Endothelial cell (in vitro differentiated cells): Measurements from ENCODE around the gene ZNF536. TPM values are rescaled to one million over a fixed set of nuclear protein-coding genes. Genes with fewer than 3 reads are reported as not detected.

Experiments used
- DNase-seq: peaks from one replicate; pipeline ENCODE4 v3.0.0; 2021; ENCODE audit warnings: low spot score
- H3K27ac Mint-ChIP-seq: one replicate; pipeline ENCODE4 v1.8.0; 2021; ENCODE audit warnings: mixed read lengths, inconsistent platforms; ENCODE audit not compliant: unreplicated experiment
- H3K27me3 Mint-ChIP-seq: one replicate; pipeline ENCODE4 v1.8.0; 2021; ENCODE audit warnings: mild to moderate bottlenecking, moderate library complexity, mixed read lengths, inconsistent platforms; ENCODE audit not compliant: unreplicated experiment
- H3K36me3 Mint-ChIP-seq: one replicate; pipeline ENCODE4 v1.8.0; 2021; ENCODE audit warnings: mild to moderate bottlenecking, low read depth, mixed read lengths, inconsistent platforms; ENCODE audit not compliant: unreplicated experiment
- H3K4me1 Mint-ChIP-seq: one replicate; pipeline ENCODE4 v1.8.0; 2021; ENCODE audit warnings: mild to moderate bottlenecking, mixed read lengths, inconsistent platforms; ENCODE audit not compliant: unreplicated experiment
- H3K4me3 Mint-ChIP-seq: one replicate; pipeline ENCODE4 v1.8.0; 2021; ENCODE audit warnings: mild to moderate bottlenecking, mixed read lengths, inconsistent platforms; ENCODE audit not compliant: unreplicated experiment
- H3K9me3 Mint-ChIP-seq: one replicate; pipeline ENCODE4 v1.8.0; 2021; ENCODE audit warnings: mixed read lengths, inconsistent platforms; ENCODE audit not compliant: unreplicated experiment
- total RNA-seq: library from RNA; stranded (reverse); fragmentation: NEBNext Ultra II Directional; extraction: Animal tissue kit (Norgen Biotek cat#: 25700); gene quantifications from one replicate; pipeline ENCODE4 v1.2.1, GENCODE V29; 2021; ENCODE audit not compliant: unreplicated experiment
- TF ChIP-seq, protein P1 (sequence below): fragments of 200-600 bp; sonication (generic); IDR thresholded peaks from one replicate; pipeline ENCODE4 v1.5.0; 2021; ENCODE audit warnings: antibody characterized with exemption; ENCODE audit not compliant: unreplicated experiment

Gene ZNF536
- total RNA-seq, 1 donor from 2014 or later: 0.33 TPM

GRCh38 chr19:30374865-30375552 lies 2.8 kb downstream of the ZNF536 start:
- Mint-ChIP-seq H3K4me3 (peak overlapping the region; percentile 69), H3K27me3 (peaks cover 16% of the 10 kb centered on the region), H3K27ac (no peak overlapping the region), H3K36me3 (peaks cover 5% of the 10 kb centered on the region), H3K4me1 (peaks cover 5% of the 10 kb centered on the region), H3K9me3 (no peaks in the 10 kb centered on the region)
- no peak for DNase-seq
- TF ChIP-seq, protein P1, sequence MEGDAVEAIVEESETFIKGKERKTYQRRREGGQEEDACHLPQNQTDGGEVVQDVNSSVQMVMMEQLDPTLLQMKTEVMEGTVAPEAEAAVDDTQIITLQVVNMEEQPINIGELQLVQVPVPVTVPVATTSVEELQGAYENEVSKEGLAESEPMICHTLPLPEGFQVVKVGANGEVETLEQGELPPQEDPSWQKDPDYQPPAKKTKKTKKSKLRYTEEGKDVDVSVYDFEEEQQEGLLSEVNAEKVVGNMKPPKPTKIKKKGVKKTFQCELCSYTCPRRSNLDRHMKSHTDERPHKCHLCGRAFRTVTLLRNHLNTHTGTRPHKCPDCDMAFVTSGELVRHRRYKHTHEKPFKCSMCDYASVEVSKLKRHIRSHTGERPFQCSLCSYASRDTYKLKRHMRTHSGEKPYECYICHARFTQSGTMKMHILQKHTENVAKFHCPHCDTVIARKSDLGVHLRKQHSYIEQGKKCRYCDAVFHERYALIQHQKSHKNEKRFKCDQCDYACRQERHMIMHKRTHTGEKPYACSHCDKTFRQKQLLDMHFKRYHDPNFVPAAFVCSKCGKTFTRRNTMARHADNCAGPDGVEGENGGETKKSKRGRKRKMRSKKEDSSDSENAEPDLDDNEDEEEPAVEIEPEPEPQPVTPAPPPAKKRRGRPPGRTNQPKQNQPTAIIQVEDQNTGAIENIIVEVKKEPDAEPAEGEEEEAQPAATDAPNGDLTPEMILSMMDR: no peak

DNA sequence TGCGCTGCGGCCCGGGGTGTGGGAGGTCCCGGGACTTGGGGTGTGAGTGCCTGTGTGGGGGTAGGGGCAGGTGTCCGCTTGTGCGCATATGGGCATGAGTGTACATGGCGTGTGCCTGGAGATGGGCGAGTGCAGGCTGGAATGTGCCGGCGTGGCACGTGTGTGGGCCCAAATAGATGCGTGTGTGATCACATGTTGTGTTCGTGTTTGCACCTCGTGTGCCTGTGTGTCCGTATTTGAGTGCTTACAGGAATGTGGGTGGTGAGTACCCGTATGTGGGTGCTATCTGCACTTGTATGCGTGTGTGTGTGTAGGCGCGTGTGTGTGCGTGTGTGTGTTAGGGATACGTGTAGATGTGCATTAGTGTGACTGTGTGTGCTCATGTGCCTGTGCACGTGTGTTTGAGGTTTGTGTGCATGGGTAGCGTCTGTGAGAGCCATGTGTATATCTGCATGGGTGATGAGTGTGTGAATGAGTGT lies 3.4 kb downstream of the ZNF536 start:
- no peak for DNase-seq
- no peaks in the 10 kb centered on the region for H3K9me3 Mint-ChIP-seq
- peak overlapping the region; percentile 56 for H3K4me3 Mint-ChIP-seq
- H3K4me1 Mint-ChIP-seq: peaks cover 5% of the 10 kb centered on the region
- TF ChIP-seq, protein P1: no peak
- H3K27me3 Mint-ChIP-seq: peaks cover 16% of the 10 kb centered on the region
- peaks cover 5% of the 10 kb centered on the region for H3K36me3 Mint-ChIP-seq
- no peak overlapping the region for H3K27ac Mint-ChIP-seq

DNA sequence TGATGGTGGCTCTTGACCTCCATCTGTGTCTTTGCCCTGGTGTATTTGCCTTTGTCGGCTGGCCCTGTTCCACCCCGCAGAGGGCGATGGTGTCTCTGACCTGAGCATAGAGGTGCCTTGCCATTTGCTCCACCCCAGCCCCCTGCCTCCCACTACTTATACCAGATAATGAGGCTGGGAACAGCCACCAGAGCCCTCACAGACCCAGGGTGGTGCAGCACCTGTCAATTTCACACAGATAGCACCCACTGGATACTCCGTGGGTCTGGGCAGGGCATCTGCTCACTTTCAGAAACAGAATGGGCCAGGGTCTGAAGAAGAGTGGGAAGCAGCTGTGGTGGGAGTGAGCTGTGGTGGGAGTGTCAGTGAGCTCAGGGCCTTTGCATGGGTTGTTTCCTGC lies 4.1 kb downstream of the ZNF536 start:
- Mint-ChIP-seq H3K36me3 (peaks cover 5% of the 10 kb centered on the region), H3K4me1 (peaks cover 5% of the 10 kb centered on the region), H3K9me3 (no peaks in the 10 kb centered on the region), H3K27me3 (peaks cover 16% of the 10 kb centered on the region), H3K27ac (no peak overlapping the region), H3K4me3 (no peak overlapping the region)
- no peak for DNase-seq
- TF ChIP-seq, protein P1: no peak

- H3K36me3 Mint-ChIP-seq: peaks cover 5% of the 10 kb centered on the region
- no peak overlapping the region for H3K4me3 Mint-ChIP-seq
- H3K27me3 Mint-ChIP-seq: peaks cover 15% of the 10 kb centered on the region
- H3K27ac Mint-ChIP-seq: no peak overlapping the region
- no peaks in the 10 kb centered on the region for H3K9me3 Mint-ChIP-seq
- TF ChIP-seq, protein P1: no peak
- peaks cover 5% of the 10 kb centered on the region for H3K4me1 Mint-ChIP-seq
- no peak for DNase-seq
These were observed 4.7 kb downstream of the ZNF536 start for GRCh38 chr19:30376826-30377425.

GRCh38 chr19:30378701-30379100 lies 6.5 kb downstream of the ZNF536 start:
- TF ChIP-seq, protein P1: no peak
- H3K4me3 Mint-ChIP-seq: no peak overlapping the region
- no peaks in the 10 kb centered on the region for H3K9me3 Mint-ChIP-seq
- H3K27ac Mint-ChIP-seq: no peak overlapping the region
- no peak for DNase-seq
- peaks cover 14% of the 10 kb centered on the region for H3K27me3 Mint-ChIP-seq
- peaks cover 5% of the 10 kb centered on the region for H3K36me3 Mint-ChIP-seq
- peaks cover 5% of the 10 kb centered on the region for H3K4me1 Mint-ChIP-seq
